HS-27A (cell line): ENCODE measurements around the gene PIK3C2G.

Experiments
- DNase-seq: peaks from one replicate; pipeline ENCODE4 v3.0.0-alpha.2; 2012; ENCODE audit warnings: low read depth, missing footprints

The PIK3C2G gene

GRCh38 chr12:18421867-18422266 is 160.5 kb downstream of the PIK3C2G start:
- no peak for DNase-seq

GRCh38 chr12:18422871-18423270 is 161.6 kb downstream of the PIK3C2G start:
- no peak for DNase-seq

- no peak for DNase-seq
Observed at GRCh38 chr12:18424857-18425256, 163.5 kb downstream of the PIK3C2G start.

GRCh38 chr12:18427520-18427919 is 166.2 kb downstream of the PIK3C2G start:
- DNase-seq = no peak

- no peak for DNase-seq
Observed at GRCh38 chr12:18428416-18428815, 167.1 kb downstream of the PIK3C2G start.

- no peak for DNase-seq
Observed at GRCh38 chr12:18429366-18429765, 168.0 kb downstream of the PIK3C2G start.

DNA sequence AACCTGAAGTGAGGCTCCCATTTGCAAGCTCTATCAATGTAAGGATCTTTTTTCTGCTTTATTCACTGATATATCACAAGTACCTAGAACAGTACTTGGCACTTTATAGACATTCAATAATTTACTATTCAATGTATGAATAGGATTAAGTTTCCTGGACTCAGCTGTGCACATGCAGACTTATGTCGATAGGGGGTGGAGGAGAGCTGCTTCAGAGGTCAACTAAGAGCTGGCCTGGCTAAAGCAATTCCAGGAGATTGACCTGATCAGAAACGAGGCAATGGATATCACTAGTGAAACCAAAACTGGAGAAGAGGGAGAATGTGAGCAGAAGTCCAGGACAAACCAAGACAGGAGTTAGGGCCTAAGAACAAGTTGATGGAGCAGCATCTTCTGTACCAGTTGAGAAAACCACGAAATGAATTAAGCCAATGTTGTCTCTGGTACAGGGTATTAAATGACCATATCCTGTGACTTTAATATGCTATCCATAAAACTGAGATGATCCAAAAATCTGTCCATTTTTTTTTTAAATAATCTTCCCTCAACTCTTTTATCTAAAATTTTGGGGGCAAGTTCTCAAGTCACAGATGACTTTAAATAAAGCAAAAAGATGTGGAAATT is 169.2 kb downstream of the PIK3C2G start:
- no peak for DNase-seq

GRCh38 chr12:18431771-18432170 is 170.5 kb downstream of the PIK3C2G start:
- DNase-seq = no peak

DNA sequence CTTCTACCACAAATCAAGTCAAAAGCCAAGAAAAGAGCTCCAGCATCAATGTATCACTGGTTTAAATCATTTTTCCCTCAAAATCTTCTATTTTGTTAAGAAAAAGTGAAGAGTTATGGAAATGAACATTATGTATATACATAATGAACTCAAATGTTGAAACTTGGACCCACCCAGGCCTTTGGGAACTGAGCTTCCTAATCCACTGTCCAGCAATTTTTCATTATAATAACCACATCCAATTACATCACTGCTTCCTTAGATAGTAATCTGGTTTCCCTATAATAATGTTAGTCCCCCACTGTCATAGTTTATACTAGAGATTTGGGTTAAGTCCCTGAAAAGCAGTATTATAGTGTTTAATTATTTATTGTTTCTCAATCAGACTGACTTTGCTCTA is 170.9 kb downstream of the PIK3C2G start:
- no peak for DNase-seq

DNA sequence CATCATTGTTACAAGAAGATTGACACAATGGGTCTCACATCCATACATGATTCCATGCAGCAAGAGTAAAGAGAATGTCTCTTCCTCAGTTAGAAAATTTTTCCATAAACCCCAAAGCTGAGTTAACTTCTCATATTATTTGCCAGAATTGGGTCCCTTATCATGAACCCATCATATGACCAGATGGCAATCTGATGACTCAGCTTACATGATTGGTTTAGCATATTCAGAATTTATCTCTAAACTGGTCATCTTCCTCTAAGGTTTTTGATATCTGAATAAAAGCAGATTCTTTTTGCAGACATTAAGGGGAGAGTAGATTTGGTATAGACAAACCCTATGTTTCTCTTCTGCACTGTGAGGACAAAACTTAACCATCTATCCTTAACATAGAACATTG is 174.9 kb downstream of the PIK3C2G start:
- no peak for DNase-seq

GRCh38 chr12:18439541-18439940 is 178.2 kb downstream of the PIK3C2G start:
- no peak for DNase-seq

DNA sequence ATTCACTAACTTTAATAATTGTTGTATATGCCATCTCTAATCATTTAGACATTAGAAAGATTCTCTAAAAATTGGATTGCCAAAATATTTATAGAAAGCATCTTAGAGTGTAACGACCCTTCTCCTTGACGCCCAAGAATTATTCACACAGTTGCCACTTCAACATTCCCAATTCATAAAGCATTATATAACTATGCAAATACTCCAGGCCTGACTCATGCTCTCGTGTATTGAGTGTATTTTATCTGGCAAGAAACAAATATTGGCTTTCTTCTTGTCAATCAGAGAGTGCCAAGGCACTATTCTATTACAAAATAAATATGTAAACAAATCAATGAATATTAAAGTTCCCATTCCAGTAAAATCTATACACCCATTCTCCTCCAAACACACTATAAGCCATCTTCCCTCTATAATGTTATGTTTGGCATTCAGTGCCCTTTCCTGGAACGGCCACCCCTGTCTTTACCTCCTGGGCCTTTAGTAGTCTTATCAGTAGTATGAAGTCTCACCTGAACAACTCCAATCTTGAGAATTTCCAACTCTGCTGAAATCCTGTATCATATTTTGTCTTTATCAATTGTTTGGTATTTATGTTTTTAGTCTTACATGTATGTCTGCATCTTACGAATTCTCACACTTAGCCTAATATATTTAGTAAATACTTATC is 182.6 kb downstream of the PIK3C2G start:
- no peak for DNase-seq

- DNase-seq = no peak
Observed at GRCh38 chr12:18446061-18446644, 184.8 kb downstream of the PIK3C2G start.

DNA sequence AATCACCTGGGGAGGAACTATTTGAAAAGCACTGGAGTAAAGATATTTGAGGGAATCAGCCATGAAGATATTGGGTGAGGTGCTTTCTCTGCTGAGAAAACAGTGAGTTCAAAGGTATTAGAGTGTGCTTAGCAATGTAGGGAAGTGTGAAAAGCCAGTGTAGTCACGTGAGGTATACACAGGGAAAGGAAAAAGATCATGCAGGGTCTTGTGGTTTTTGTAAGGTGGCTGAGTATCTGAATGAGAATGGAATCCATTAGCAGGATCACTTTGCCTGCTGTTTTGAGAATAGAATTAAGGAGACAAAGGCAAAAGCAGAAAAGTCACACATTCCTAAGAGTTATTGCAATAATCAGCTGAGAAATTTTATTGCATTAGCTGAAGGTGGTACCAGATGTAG is 193.0 kb downstream of the PIK3C2G start:
- no peak for DNase-seq

GRCh38 chr12:18456344-18456743 is 195.0 kb downstream of the PIK3C2G start:
- DNase-seq = no peak

- DNase-seq = no peak
Observed at GRCh38 chr12:18457362-18457761, 196.0 kb downstream of the PIK3C2G start.

DNA sequence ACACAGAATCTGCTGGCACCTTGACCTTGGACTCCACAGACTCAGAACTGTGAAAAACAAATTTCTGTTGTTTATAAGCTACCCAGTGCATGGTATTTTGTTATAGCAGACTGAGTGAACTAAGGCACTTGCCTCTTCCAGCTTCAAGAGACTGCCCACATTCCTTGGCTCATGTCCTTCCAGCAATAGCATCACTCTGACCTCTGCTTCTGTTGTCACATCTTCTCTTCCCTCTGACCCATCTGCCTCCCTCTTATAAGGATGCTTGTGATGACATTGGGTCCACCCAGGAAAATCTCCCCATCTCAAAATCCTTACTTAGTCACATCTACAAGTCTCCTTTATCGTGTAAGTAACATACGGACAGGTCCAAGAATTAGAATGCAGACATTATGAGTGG is 200.4 kb downstream of the PIK3C2G start:
- DNase-seq = no peak

DNA sequence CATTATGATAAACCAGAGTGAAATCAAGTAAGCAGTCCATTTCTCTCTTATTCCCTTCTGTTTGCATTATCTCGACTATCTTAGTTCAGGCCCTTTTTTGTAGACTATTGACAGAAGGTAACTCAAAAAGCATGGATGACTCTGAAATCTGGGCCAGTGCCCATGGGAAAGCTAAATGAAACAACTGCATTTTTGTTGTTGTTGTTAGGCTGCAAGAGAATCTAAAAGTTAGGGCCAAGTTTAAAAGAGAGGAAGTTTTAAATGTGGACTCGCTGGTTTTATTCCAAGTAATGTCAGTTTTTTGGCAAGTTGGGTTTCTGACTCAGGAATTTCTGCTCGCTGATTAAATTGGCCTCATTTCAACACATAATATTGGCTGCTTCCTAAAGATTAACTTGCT is 201.1 kb downstream of the PIK3C2G start:
- DNase-seq = no peak

GRCh38 chr12:18467620-18468245 is 206.4 kb downstream of the PIK3C2G start:
- DNase-seq = no peak

DNA sequence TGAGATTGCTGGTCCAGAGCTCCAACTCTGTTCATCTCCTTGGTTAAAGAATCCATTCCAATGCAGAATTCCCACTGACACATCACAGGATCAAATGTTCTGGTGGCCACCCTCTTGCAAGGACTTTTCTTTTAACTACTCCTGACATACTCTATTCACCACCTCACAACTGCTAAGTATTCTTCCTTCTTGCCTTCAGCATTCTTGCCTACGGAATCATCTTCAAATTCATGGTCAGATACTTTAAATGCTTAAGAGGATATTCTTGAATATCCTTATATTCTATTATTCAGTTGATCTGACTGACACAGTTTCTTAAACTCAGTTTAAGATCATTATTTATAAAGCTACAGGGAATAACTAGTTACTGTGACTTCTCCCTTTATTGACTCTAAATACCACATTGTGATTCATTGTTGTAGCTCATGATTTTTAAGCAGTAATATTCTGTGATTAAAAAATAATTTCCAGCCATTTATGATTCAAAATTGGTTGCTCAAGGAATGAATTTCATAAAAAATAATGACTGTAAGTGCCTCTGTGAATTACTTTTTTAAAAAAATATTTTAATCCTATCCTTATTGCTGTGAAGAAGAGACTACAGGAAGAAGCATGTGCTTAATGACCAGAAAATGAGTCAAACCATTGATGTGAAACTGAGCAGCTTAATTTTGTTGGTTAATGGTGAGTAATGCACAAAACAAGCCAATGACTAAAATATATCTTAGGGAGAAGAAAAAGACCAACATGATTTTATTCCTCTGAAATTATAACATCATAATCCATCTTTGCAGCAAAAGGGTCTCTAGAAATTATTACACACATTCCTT is 207.1 kb downstream of the PIK3C2G start:
- DNase-seq = no peak

DNA sequence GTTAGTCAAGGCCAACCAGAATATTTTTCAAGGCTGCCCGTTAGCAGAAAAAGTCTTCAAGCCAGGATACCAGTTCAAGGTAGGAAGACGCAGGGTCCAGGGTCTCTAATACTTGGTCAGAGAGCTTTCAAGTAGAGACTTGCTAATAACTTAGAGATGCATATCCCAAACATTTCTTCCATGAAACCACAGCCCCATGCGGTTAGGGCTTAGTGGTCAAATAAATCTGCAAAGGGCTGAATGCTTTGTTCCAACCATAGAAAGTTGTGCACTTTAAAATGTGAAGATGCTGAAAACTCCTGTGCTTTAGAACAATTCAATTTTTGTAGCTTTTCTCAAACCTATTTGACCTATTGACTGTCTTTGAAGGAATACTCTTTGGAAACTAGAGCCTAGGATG is 208.9 kb downstream of the PIK3C2G start:
- DNase-seq = no peak

- no peak for DNase-seq
Observed at GRCh38 chr12:18472304-18472703, 211.0 kb downstream of the PIK3C2G start.
